ENCODE data around the gene CRY2. TPM values are rescaled to one million over a fixed set of nuclear protein-coding genes. Genes with fewer than 3 reads are reported as not detected.

The CRY2 gene
- total and polyA plus RNA-seq, 2 experiments from 2014 or later, result 9.5 to 15.4 TPM

- no peak for ATAC-seq
- H3K4me1 Mint-ChIP-seq, result no peaks in the 10 kb centered on the region; the same call in 2 of the 3 replicates
- H3K27ac Mint-ChIP-seq, result no peak overlapping the region
These were observed 63.3 kb downstream of the CRY2 start for GRCh38 chr11:45910623-45911022.

More at GRCh38 chr11:45910623-45911022, 63.3 kb downstream of the CRY2 start:
- H3F3A ChIP-seq (replicated peaks; ENCODE audit: low read depth), result no peaks in the 10 kb centered on the region
- peaks cover 8% of the 10 kb centered on the region; the same call in 2 of the 3 replicates for H3K36me3 Mint-ChIP-seq (ENCODE audit: low read depth)
- H3K36me3 ChIP-seq (ENCODE audit: insufficient read depth), result no peaks in the 10 kb centered on the region
- H4K20me1 ChIP-seq (replicated peaks; ENCODE audit: insufficient read depth), result peaks cover 8% of the 10 kb centered on the region; the same call in 1 of the 2 replicates
- H3K27me3 Mint-ChIP-seq (ENCODE audit: insufficient read depth, low read depth, poor library complexity), result peaks cover 16% of the 10 kb centered on the region
- no peaks in the 10 kb centered on the region for H3K9me2 ChIP-seq (ENCODE audit: insufficient read depth)
- TF ChIP-seq CREB1 (CRISPR knock-in tag; IDR thresholded peaks at IDR 0.05; ENCODE audit: low read depth), result no peak
- no peak for TF ChIP-seq ZNF331 (CRISPR knock-in tag; IDR thresholded peaks at IDR 0.05; ENCODE audit: low read depth)
- TF ChIP-seq EZH2phosphoT487 (IDR thresholded peaks at IDR 0.05; ENCODE audit: unreplicated experiment), result no peak
- TF ChIP-seq NANOG (IDR thresholded peaks at IDR 0.05; ENCODE audit: borderline replicate concordance), result no peak
- no peak for TF ChIP-seq STAT1 (IDR thresholded peaks at IDR 0.05; ENCODE audit: unreplicated experiment)
- no peak for TF ChIP-seq CTCF (conservative IDR thresholded peaks at IDR 0.05; ENCODE audit: low read depth in 2 of 2)
- TF ChIP-seq ETS1 (IDR thresholded peaks at IDR 0.05), result no peak
- no peak for TF ChIP-seq JUNB (IDR thresholded peaks at IDR 0.05; ENCODE audit: unreplicated experiment)
- TF ChIP-seq EZH2 (IDR thresholded peaks at IDR 0.05; ENCODE audit: low read depth, unreplicated experiment), result no peak
- no peak for TF ChIP-seq REST (IDR thresholded peaks at IDR 0.05; ENCODE audit: unreplicated experiment)
- no peak for TF ChIP-seq ZNF462 (CRISPR knock-in tag; IDR thresholded peaks at IDR 0.05)
- TF ChIP-seq ZNF114 (CRISPR knock-in tag; IDR thresholded peaks at IDR 0.05), result no peak
- no peak for TF ChIP-seq POLR2AphosphoS5 (IDR thresholded peaks at IDR 0.05; ENCODE audit: low read depth)
- H3K4me3 ChIP-seq, result no peak overlapping the region
- no peak overlapping the region for H3K4me2 ChIP-seq
- no peaks in the 10 kb centered on the region for H3K27me3 ChIP-seq (ENCODE audit: insufficient read depth)
- H3K27ac ChIP-seq (ENCODE audit: low read depth), result no peak overlapping the region
- no peak for DNase-seq (ENCODE audit: low spot score)
- no peak overlapping the region for H2AFZ ChIP-seq
- H3K4me3 Mint-ChIP-seq, result no peak overlapping the region
- H3K4me1 ChIP-seq (ENCODE audit: insufficient read depth), result no peaks in the 10 kb centered on the region
- H3K79me2 ChIP-seq (replicated peaks; ENCODE audit: insufficient read depth), result no peaks in the 10 kb centered on the region
- H3K9me3 Mint-ChIP-seq, result no peaks in the 10 kb centered on the region

Measured in GM23338 (cell line).